D721Med (cell line): Measurements from ENCODE around the gene PPP1R14C.

Experiments
- DNase-seq: peaks from one replicate; pipeline ENCODE4 v3.0.0; 2011; ENCODE audit warnings: low spot score; ENCODE audit not compliant: insufficient read length
- FAIRE-seq: peaks from 2 replicates; lab custom pipeline; 2011; peaks lifted over from hg19 to GRCh38; lab: Jason Lieb, UNC
- CTCF ChIP-seq: IDR thresholded peaks from 2 replicates; pipeline ENCODE4 v1.5.1; 2012; ENCODE audit warnings: mild to moderate bottlenecking, control low read depth; ENCODE audit not compliant: insufficient read depth; ENCODE audit errors: missing control alignments

PPP1R14C gene

GRCh38 chr6:150138638-150139037 is 4.2 kb upstream of the PPP1R14C start:
- DNase-seq (no peak), FAIRE-seq (no peak)
- no peak for TF ChIP-seq CTCF

- no peak for TF ChIP-seq CTCF
- no peak for FAIRE-seq
- no peak for DNase-seq
Measured at GRCh38 chr6:150139533-150139932, 3.3 kb upstream of the PPP1R14C start.

GRCh38 chr6:150140236-150140969 is 2.4 kb upstream of the PPP1R14C start:
- FAIRE-seq (no peak), DNase-seq (no peak)
- TF ChIP-seq CTCF, result no peak

DNA sequence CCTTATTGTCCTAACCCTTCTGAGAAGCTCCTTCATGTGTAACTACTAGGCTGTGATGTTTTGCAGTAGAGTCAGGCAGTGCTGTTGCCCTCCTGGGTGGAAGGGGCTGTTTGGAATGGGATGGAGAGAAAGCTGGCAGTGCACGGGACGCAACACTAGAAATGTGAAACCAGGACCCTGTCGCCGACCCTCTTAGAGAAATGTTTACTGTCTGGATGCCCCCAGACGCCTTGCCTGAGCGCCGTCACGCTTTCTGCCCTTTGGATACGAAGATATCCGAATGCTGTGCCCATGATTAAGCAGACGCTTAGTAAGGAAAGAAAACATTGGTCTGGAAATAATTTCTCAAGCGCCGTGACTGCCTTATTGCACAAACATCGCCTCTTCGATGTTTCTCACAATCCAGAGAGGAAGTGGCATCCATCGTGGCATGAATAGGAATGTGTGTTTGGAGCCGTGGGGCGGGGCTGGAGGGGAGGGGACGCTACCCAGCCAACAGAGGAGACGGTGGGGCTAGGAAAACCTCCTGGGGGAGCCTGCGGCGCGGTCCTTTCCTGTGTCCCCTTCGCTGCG is 661 bp upstream of the PPP1R14C start:
- no peak for TF ChIP-seq CTCF
- FAIRE-seq, result no peak
- DNase-seq, result no peak

DNA sequence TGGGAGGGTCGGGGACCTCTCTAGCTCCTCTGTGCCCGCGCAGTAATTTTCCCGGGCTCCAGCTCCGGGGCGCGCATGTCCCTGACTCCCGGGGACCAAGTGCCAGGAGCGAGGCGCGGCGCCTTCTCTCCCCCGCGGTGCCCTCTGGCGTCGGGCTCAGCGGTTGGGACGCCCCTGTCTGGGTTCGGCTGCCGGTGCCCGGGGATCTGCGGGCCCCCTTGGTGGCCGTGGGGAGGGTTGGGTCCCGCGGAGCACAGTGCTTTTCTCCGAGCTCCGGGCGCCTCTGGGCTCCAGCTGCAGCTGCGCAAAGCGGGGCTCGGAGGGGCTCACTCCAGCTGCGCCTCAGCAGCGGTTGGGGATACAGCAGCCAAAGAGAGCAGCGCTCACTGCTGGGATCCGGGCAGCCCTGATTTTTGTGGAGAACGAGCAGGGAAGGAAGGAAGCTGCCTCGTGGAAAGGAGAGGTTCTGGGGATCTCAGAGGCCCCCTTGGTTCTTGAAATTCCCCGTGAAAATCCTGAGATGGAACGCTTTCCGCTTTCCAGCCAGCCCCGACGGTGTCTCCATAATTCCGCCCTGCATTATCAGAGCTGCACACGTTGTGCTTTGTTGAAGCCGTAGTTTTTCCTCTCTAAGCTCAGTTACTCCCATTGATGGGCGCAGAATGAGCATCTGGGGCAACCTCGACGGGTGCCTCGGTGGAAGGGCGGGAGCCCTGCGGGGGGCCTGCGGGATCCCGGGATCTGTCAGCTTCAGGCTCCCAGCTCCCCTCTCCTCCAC is 861 bp downstream of the PPP1R14C start:
- FAIRE-seq, result no peak
- DNase-seq, result no peak
- no peak for TF ChIP-seq CTCF

DNA sequence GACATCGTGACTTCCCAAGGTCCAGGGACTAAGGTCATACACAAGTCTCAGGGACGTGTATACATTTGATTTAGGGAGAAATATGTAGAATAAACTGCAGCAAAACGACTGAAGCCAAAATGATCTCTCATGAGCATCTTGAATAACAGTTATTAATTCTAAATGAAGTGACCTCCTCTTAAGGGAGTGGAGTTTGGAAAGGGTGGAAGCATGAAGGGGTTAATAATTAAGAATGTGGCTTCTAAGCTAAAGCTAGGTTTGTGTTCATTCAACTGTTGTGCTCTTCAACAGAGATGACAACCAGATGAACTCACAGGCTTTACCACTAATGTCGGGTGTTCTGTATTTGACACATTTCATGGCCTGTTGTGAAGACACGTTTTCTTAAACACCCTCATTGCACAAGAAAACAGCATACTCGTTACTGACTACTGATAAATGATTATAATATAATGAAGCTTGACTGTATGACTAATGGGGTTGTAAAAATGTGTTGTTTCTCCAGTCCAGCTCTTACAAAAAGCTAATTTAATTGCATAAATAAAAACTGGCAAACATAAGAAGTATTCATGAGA is 1.5 kb downstream of the PPP1R14C start:
- DNase-seq (no peak), FAIRE-seq (no peak)
- TF ChIP-seq CTCF, result no peak

DNA sequence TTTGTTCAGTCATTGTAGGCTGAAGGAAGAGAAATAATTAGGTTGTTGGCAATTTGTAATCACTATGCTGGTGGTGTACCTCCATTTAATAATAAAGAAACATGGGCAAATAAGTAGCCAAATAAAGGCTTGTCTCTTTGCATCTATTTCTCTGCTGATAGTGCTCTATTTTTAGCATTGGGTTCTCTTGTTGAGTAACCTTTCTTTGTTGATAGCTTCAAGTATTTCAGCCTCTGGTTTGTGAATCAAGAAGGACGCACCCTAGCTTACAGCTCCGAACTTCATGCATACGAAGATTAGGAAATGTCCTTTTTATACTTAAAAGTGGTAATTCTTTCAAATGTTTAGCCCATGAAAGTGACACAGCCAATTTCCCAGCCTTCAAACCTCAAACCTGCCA is 2.6 kb downstream of the PPP1R14C start:
- no peak for FAIRE-seq
- TF ChIP-seq CTCF, result no peak
- no peak for DNase-seq
